Glutamatergic neuron (in vitro differentiated cells): Measurements from ENCODE around the gene NFYC. TPM values are rescaled to one million over a fixed set of nuclear protein-coding genes. Genes with fewer than 3 reads are reported as not detected.

Experiments used
- DNase-seq: peaks from one replicate; pipeline ENCODE4 v3.0.0; 2022
- H3K27ac Mint-ChIP-seq: one replicate; pipeline ENCODE4 v1.8.0; 2020; ENCODE audit warnings: mild to moderate bottlenecking, mixed read lengths, inconsistent platforms; ENCODE audit not compliant: unreplicated experiment
- H3K27me3 Mint-ChIP-seq: one replicate; pipeline ENCODE4 v1.8.0; 2020; ENCODE audit warnings: mild to moderate bottlenecking, moderate library complexity, mixed read lengths, inconsistent platforms; ENCODE audit not compliant: unreplicated experiment
- H3K36me3 Mint-ChIP-seq: one replicate; pipeline ENCODE4 v1.8.0; 2020; ENCODE audit warnings: mild to moderate bottlenecking, mixed read lengths, inconsistent platforms; ENCODE audit not compliant: unreplicated experiment
- H3K4me1 Mint-ChIP-seq: one replicate; pipeline ENCODE4 v1.8.0; 2020; ENCODE audit warnings: mild to moderate bottlenecking, low read depth, mixed read lengths, inconsistent platforms; ENCODE audit not compliant: unreplicated experiment
- H3K4me3 Mint-ChIP-seq: one replicate; pipeline ENCODE4 v1.8.0; 2020; ENCODE audit warnings: mild to moderate bottlenecking, mixed read lengths, inconsistent platforms; ENCODE audit not compliant: unreplicated experiment
- H3K9me3 Mint-ChIP-seq: one replicate; pipeline ENCODE4 v1.8.0; 2020; ENCODE audit warnings: mild to moderate bottlenecking, moderate library complexity, mixed read lengths, inconsistent platforms; ENCODE audit not compliant: unreplicated experiment
- total RNA-seq: library from RNA; stranded (reverse); fragmentation: NEBNext Ultra II Directional; extraction: Animal tissue kit (Norgen Biotek cat#: 25700); gene quantifications from one replicate; pipeline ENCODE4 v1.2.1, GENCODE V29; 2021; ENCODE audit not compliant: unreplicated experiment
- TF ChIP-seq, protein P1 (sequence below): fragments of 200-600 bp; sonication (generic); IDR thresholded peaks from one replicate; pipeline ENCODE4 v1.5.0; 2021; ENCODE audit not compliant: partially characterized antibody, unreplicated experiment

NFYC gene
- total RNA-seq, 1 donor from 2014 or later = 44.2 TPM

DNA sequence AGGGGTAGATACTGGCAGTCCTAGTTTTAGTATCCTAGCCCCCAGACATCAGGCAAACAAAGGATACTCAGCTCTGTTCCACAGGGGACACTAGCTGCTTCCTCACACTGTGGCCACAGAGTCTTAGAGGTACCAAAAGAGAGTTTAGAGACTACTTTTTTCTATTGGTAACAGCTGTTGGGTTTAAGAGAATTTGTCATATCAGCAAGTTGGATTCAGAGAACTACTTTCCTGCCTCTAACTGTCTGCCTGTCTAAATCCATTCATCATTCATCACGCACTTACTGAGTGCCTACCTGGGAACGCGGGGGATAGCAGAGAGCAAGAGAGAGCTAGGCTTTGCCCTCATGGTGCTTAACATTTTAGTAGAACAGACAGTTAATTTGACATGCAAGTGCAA, 65.0 kb downstream of the NFYC start:
- H3K4me1 Mint-ChIP-seq = no peaks in the 10 kb centered on the region

DNA sequence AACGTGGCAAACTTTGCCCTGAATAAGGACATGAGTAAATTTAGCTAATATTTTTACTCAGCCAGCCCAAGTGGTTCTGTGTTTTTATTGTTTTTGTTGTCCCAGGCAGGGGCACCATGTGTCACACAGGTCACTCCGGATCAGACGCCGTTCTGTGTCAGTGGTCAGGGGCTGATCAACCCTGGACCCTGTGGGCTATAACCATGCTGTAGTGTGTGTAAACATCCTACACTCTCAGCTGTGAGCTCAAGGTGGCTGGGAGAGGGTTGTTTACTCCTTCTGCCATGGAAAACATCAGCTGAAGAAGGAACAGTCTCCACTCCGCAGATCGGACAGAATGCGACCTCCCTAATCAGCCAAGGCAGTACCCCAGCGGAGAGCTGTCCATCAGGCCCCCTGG, 65.6 kb downstream of the NFYC start:
- Mint-ChIP-seq H3K36me3 (no peaks in the 10 kb centered on the region), H3K27me3 (no peaks in the 10 kb centered on the region), H3K9me3 (no peaks in the 10 kb centered on the region), H3K4me1 (no peaks in the 10 kb centered on the region), H3K4me3 (no peak overlapping the region), H3K27ac (no peak overlapping the region)
- DNase-seq = no peak
- TF ChIP-seq, protein P1, sequence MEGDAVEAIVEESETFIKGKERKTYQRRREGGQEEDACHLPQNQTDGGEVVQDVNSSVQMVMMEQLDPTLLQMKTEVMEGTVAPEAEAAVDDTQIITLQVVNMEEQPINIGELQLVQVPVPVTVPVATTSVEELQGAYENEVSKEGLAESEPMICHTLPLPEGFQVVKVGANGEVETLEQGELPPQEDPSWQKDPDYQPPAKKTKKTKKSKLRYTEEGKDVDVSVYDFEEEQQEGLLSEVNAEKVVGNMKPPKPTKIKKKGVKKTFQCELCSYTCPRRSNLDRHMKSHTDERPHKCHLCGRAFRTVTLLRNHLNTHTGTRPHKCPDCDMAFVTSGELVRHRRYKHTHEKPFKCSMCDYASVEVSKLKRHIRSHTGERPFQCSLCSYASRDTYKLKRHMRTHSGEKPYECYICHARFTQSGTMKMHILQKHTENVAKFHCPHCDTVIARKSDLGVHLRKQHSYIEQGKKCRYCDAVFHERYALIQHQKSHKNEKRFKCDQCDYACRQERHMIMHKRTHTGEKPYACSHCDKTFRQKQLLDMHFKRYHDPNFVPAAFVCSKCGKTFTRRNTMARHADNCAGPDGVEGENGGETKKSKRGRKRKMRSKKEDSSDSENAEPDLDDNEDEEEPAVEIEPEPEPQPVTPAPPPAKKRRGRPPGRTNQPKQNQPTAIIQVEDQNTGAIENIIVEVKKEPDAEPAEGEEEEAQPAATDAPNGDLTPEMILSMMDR = no peak

More for the DNA sequence above, 65.0 kb downstream of the NFYC start:
- H3K27ac Mint-ChIP-seq = no peak overlapping the region
- no peaks in the 10 kb centered on the region for H3K9me3 Mint-ChIP-seq
- TF ChIP-seq, protein P1 = no peak
- H3K4me3 Mint-ChIP-seq = no peak overlapping the region
- H3K27me3 Mint-ChIP-seq = no peaks in the 10 kb centered on the region
- H3K36me3 Mint-ChIP-seq = no peaks in the 10 kb centered on the region
- no peak for DNase-seq

DNA sequence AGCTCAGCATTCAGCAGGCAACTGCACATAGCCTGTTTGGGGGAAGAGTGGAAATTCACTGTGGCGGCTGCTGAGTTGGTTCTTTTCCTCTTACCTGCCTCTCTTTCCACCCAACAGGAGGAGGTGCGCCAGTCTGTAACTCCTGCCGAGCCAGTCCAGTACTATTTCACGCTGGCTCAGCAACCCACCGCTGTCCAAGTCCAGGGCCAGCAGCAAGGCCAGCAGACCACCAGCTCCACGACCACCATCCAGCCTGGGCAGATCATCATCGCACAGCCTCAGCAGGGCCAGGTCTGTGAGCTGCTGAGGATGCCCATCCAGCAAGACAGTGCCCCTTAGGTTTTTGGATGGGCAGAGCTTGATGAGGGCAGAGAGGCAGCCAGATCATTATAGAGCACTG, 66.5 kb downstream of the NFYC start:
- H3K27me3 Mint-ChIP-seq = no peaks in the 10 kb centered on the region
- TF ChIP-seq, protein P1 = no peak
- no peak for DNase-seq
- H3K36me3 Mint-ChIP-seq = no peaks in the 10 kb centered on the region
- H3K4me3 Mint-ChIP-seq = no peak overlapping the region
- H3K27ac Mint-ChIP-seq = no peak overlapping the region
- H3K4me1 Mint-ChIP-seq = no peaks in the 10 kb centered on the region
- H3K9me3 Mint-ChIP-seq = no peaks in the 10 kb centered on the region

DNA sequence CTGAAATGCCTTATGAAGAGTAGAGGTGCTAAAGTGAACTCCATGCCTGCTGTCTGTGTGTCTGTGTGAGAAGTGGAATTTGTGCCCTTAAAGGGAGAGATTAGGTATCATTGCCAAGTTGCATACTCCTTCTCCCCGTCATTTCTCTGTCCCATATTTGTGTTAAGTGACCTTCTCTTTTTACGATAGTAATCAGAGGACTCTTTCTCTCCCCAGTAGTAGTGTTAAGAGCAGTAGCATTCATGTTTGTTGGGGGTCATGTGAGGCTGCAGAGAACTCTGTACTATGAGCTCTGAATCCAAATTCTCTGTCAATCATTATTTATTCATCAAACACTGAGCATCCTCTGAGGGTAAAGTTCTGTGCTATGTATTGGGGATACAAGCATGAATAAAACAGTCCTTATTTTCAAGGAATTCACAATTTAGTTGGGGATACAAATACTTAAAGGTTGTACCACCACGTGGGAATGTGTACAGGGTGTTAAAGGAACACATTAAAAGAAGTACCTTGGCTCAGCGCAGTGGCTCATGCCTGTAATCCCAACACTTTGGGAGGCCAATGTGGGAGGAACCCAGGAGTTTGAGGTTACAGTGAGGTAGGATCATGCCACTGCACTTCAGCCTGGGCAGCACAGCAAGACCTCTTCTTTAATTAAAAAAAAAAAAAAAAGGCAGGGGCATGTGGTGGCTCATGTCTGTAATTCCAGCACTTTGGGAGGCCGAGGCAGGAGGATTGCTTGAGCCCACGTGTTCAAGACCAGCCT, 67.3 kb downstream of the NFYC start:
- peak overlapping the region; percentile 40 for H3K27ac Mint-ChIP-seq
- H3K4me1 Mint-ChIP-seq = no peaks in the 10 kb centered on the region
- no peak for DNase-seq
- H3K9me3 Mint-ChIP-seq = no peaks in the 10 kb centered on the region
- no peaks in the 10 kb centered on the region for H3K36me3 Mint-ChIP-seq
- TF ChIP-seq, protein P1 = no peak
- no peaks in the 10 kb centered on the region for H3K27me3 Mint-ChIP-seq
- no peak overlapping the region for H3K4me3 Mint-ChIP-seq

DNA sequence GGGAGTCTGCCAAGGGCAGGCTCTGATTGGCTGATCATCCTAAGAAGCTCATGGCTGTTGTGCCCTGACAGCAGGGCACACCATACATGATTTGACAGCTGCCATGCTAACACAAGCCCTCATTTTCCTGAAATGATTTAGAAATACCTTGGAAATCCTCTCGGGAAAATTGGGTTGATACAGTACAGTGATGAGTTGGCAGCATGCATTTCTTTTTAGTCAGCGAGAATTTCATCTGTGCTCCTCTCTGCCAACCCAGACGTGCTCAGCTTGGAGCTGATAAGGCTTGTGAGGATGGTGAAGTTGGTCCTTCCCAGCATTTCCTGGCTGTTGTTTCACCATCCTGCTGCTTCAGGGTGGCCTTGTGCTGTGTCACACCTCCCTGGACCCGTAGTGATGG, 69.5 kb downstream of the NFYC start:
- DNase-seq = no peak
- Mint-ChIP-seq H3K36me3 (no peaks in the 10 kb centered on the region), H3K27ac (no peak overlapping the region), H3K4me1 (peaks cover 10% of the 10 kb centered on the region), H3K9me3 (no peaks in the 10 kb centered on the region), H3K4me3 (no peak overlapping the region), H3K27me3 (no peaks in the 10 kb centered on the region)
- TF ChIP-seq, protein P1 = no peak
